ENCODE data around the gene SLFNL1.
A peak's percentile ranks its signal among the peaks of the same experiment; 100 is the strongest.

The SLFNL1 gene

DNA sequence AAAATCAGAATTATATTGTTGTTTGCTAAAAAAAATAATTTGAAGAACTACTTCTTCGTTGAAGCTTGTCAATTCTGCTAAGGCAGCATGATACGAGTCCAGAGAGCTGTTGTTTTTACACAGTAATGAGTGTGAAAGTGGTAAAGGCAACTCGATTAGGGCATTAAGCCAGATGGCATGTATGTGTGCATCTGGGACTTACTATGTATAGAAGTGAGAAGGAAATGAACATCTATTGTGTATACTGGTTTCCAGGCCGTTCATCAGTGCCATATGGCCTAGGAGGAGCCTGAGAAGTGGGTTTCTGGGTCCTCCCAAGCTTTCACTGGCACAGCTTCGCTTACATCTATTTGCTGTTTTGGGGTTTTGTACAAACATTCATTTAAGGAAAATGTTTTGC is 36.4 kb downstream of the SLFNL1 start:
- no peak for DNase-seq

GRCh38 chr1:40984531-40984930 is 37.0 kb downstream of the SLFNL1 start:
- DNase-seq: no peak

DNA sequence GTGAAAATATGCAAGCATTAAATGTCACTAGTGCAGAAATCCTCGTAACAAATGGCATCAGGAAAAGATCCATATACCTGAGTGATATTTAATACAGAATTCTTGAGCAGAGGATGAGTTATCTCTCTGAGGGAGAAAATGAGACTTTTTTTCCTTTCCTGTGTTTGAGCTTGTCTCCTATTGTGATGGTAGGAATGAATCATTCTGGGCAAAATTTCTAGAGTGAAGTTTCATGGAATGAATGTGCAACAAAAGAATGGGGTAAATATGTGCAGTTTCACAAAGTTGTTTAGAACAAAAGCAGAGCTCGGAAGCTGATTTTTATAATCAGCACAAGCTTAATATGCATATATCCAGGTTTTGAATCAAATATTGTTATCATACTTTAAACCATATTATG is 37.5 kb downstream of the SLFNL1 start:
- no peak for DNase-seq

DNA sequence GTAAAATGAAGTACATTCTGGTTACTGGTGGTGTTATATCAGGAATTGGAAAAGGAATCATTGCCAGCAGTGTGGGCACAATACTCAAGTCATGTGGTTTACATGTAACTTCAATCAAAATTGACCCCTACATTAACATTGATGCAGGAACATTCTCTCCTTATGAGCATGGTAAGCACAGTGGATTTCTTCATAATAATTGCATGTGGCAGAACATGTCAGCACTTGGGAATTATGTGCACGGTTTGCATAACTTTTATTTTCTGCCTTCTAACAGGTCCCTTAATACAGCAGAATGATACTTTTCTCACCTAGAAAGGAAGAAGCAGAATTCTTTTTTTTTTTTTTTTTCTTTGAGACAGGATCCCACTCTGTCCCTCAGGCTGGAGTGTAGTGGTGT is 38.2 kb downstream of the SLFNL1 start:
- DNase-seq: no peak

- DNase-seq: no peak
Measured at GRCh38 chr1:40982721-40983120, 38.8 kb downstream of the SLFNL1 start.

- no peak for DNase-seq
Measured at GRCh38 chr1:40981691-40982448, 39.7 kb downstream of the SLFNL1 start.

DNA sequence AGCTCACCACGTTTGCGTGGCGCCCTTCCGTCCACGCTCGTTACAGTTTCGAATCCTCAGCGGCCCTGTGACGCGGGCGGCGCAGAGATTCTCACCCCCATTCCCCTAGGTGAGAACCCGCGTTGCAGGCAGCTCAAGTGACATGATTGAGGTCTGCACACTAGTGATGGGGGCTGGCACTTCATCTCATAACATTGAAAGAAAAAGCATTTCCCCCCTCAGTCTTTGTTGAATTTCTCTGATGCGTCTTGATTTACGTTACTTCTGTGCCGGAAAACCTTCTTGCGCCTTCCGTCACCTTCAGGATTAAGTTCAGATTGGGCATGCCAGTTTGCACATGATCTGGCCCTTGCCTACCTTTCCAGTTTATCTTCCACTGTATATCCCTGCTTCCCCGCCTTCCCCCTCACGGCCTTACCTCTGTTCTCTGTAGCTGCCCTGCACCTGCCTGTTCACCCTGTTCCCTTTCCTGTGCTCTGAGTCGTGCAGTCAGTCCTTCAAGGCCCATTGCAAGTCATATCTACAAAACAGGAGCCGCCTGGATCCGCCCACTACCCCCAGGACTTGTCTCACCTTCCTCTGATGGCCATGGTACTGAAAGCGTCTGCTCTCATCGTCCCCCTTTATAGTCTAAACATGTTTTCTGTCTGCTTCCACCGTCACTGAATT is 40.9 kb downstream of the SLFNL1 start:
- peak; percentile 68 for DNase-seq

GRCh38 chr1:40980068-40980452 is 41.5 kb downstream of the SLFNL1 start:
- no peak for DNase-seq

GRCh38 chr1:40979241-40980067 is 42.1 kb downstream of the SLFNL1 start, which contains the start of gene CTPS1:
TSS of gene CTPS1 (plus strand) at chr1:40979696. CDS start at chr1:40983291, 3,595 bp downstream.
- DNase-seq: peak; percentile 95

DNA sequence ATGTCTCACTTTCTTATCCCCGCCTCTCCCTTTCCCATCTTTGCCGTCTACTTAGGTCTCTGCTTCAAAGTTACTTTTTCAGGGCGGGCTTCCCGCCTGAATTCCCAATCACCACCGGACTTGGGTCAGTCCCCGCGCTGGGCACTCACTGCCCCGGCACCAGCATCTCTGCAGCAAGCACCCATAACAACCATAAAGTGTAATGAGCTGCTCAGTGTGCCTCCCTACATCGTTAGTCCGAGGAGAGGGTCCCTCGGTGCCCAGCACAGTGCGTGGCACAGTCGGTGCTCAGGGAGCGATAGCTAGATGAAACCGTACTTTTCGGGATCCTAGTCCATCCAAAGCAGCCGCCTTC is 42.7 kb downstream of the SLFNL1 start:
- no peak for DNase-seq

- no peak for DNase-seq
Measured at GRCh38 chr1:40977716-40978115, 43.8 kb downstream of the SLFNL1 start.

- no peak for DNase-seq
Measured at GRCh38 chr1:40976952-40977690, 44.4 kb downstream of the SLFNL1 start.

DNA sequence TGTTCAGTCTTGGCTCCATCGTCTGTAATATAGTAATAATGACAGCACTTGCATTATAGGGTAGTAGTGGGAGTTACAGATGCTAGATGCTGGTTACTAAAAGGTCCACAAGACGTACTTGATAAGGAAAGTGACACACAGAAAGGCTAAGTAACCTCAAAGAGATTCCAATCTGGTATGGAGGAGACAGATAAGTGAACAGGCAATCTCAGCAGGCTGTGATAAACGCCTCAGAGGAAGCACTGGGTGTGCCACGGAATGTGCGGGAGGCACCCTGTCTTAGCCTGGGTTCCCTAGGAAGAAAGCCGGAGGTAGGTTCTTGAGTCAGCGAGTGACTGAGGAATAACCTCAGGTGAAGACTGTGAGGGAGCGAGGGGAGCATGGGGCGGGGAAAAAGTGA is 46.6 kb downstream of the SLFNL1 start:
- DNase-seq: no peak

DNA sequence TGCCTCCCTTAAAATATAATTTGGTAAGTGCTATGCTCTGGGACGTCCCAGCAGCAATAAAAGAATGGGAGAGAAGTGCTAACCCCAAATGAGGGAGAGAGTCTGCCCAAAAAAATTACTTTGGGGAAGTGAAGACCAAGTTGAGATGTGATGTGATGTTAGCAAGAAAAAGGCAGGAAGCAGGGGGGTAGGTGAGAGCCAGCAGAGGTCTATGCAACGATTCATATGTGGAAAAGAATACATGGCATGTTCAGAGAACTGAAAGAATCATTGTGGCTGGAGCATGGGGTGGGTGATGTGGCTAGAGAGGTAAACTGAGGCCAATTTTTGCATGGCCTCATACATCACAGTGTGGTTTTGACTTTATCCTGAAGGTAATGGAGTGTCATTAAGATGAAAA is 47.6 kb downstream of the SLFNL1 start:
- DNase-seq: no peak

DNA sequence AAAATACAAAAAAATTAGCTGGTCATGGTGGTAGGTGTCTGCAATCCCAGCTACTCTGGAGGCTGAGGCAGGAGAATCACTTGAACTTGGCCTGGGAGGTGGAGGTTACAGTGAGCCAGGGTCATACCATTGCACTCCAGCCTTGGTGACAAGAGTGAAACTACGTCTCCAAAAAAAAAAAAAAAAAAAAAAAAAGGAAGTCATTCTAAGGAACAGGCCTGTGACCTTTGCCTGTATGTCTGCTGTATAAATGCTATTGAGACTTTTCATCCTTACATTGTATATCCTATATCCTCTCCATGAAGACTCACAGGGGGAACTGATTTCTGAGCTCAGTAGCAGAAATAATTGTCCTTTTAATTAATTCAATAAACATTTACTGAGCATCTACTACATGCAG is 49.6 kb downstream of the SLFNL1 start:
- no peak for DNase-seq

- DNase-seq: no peak
Measured at GRCh38 chr1:40969445-40969844, 52.1 kb downstream of the SLFNL1 start.

DNA sequence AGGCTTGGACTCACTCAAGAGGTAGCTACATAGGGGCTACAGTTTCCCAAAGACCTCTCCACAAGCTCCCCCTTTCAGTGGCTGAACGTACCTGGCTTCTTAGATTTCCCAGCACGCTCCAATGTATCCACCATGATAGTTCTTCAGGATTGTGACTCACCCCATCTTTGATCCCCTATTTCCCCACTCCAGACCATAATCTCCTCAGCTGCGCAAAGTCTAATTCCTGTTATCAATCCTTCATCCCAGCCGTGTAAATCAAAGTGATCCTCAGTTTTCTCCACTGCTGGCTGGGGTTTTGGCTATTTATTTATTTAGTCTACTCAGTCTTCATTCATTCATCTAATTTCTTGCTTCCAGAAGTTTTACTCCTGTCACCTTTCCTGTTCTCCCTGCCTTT is 55.1 kb downstream of the SLFNL1 start:
- DNase-seq: no peak

All from CD4-positive, alpha-beta T cell treated with Interleukin-21 for 1 hour (primary cell).